ENCODE data around the gene FGD3.

DNA sequence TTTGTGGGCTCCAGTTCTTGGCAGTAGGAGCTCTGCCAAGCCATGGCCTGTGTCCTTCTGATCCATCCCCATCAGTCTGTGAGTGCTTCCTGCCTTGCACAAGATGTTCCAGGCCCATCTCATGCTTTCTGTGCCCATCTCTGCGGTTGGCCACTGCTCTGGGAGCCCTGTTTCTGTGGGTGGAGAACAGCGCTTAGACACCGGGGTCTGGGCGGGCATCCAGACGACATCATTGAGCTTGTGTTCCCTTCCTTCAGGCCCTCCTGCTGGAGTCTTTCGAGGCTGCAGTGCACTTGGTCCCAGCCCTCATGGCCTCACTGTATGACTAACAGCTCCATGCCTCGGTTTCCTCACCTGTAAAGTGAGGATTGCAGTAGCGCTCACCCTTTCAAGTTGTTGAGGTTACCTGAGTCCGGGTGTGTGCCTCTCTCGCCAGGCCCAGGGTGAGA lies 133.8 kb downstream of the FGD3 start:
- TF ChIP-seq POLR2A (IDR thresholded peaks at IDR 0.05) = no peak
- TF ChIP-seq, protein P1, sequence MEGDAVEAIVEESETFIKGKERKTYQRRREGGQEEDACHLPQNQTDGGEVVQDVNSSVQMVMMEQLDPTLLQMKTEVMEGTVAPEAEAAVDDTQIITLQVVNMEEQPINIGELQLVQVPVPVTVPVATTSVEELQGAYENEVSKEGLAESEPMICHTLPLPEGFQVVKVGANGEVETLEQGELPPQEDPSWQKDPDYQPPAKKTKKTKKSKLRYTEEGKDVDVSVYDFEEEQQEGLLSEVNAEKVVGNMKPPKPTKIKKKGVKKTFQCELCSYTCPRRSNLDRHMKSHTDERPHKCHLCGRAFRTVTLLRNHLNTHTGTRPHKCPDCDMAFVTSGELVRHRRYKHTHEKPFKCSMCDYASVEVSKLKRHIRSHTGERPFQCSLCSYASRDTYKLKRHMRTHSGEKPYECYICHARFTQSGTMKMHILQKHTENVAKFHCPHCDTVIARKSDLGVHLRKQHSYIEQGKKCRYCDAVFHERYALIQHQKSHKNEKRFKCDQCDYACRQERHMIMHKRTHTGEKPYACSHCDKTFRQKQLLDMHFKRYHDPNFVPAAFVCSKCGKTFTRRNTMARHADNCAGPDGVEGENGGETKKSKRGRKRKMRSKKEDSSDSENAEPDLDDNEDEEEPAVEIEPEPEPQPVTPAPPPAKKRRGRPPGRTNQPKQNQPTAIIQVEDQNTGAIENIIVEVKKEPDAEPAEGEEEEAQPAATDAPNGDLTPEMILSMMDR (IDR thresholded peaks at IDR 0.05) = no peak
